Stimulated activated CD8-positive, alpha-beta memory T cell treated with anti-CD3 and anti-CD28 coated beads, Interleukin-15, amount 100 ng/mL, for 1 hour (primary cell): ENCODE measurements around the gene LMAN1L.
"Not testable (repeated sequence)": the region's sequence is repeated elsewhere in the genome, so short reads cannot be mapped to it uniquely, and the experiment has no call there.

ENCODE experiments used
- DNase-seq: peaks from one replicate; pipeline ENCODE4 v3.0.0-alpha.2; 2020; ENCODE audit warnings: low read depth

The LMAN1L gene

DNA sequence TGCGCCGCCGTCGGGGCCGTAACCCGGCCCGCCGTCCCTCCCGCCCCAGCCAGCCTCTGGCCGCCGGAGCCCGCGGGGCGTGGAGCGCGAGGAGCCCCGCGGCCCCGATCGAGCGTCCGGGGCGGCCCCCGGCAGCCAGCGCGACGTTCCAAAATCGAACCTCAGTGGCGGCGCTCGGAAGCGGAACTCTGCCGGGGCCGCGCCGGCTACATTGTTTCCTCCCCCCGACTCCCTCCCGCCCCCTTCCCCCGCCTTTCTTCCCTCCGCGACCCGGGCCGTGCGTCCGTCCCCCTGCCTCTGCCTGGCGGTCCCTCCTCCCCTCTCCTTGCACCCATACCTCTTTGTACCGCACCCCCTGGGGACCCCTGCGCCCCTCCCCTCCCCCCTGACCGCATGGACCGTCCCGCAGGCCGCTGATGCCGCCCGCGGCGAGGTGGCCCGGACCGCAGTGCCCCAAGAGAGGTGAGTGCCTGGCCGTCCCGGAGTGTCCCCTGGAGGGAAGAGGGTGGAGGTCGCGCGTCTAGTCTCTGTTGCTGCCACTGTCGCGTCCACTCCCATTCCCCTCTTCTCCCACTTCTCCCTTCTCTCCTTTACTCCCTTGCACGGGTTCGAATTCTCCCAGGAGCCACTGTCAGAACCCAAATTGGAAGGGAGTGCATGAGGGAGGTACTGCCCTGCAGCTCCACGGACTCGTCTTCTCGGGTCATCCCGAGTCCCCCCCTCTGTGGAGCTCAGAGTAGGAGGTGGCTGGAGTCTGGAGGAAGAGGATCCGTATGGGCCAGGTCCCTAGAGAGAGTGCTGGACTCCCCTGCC, 30.2 kb upstream of the LMAN1L start:
- DNase-seq, result no peak

DNA sequence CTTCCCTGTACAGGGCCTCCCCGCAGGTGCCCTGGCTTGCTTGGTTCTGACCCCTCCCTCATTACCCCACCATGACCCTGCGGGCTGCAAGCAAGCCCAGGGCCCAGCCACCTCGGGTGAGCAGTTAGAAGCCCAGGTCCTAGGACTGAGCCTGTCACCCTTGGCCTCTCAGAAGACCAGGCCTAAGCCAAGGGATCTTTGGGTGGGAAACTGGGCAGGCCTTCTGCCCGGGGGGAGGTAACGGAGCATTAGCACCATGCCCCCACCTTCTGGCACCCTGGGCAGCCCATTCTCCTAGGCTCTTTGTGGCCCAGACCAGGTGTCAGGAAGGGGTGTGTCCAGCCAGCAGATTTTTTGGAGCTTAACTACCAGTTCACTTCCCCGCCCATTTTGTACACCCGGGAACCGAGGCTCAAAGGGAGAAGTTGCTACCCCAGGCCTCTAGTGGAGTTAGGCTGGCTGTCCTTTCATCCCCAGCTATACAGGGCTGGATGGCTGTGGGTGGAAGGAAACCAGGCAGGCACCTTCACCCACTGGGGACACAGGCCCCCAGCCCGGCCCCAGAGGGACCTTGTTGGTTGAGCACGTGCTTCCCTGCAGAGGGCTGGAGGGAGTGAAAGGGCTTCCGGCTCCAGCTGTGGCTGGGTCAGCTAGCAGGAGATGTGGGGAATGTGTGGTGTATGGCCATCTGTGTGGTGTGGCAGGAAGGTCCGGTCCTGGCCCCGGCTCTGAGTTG, 29.4 kb upstream of the LMAN1L start:
- no peak for DNase-seq

DNA sequence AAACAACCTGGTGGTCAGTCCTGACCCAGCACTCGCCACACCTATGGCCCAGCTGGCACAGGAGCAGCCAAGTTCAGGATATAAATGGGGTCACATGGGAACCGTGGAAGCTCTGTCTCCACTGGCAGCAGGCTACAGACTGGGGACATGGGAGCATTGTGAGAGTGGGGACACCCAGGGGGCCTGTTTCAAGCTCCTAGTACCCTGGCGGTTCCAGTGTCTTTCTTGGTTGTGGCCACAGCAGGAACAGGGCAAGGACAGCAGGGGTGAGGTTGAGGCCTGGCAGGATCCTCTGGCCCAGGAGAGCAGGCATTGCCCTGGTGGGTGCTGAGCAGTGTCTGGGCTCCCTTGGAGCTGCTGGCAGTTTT, 28.8 kb upstream of the LMAN1L start:
- DNase-seq, result no peak

- no peak for DNase-seq
Observed at GRCh38 chr15:74784426-74785193, 28.0 kb upstream of the LMAN1L start.

- DNase-seq, result no peak
Observed at GRCh38 chr15:74785194-74786032, 27.2 kb upstream of the LMAN1L start.

GRCh38 chr15:74786081-74786480, 26.6 kb upstream of the LMAN1L start:
- not testable (repeated sequence) for DNase-seq

DNA sequence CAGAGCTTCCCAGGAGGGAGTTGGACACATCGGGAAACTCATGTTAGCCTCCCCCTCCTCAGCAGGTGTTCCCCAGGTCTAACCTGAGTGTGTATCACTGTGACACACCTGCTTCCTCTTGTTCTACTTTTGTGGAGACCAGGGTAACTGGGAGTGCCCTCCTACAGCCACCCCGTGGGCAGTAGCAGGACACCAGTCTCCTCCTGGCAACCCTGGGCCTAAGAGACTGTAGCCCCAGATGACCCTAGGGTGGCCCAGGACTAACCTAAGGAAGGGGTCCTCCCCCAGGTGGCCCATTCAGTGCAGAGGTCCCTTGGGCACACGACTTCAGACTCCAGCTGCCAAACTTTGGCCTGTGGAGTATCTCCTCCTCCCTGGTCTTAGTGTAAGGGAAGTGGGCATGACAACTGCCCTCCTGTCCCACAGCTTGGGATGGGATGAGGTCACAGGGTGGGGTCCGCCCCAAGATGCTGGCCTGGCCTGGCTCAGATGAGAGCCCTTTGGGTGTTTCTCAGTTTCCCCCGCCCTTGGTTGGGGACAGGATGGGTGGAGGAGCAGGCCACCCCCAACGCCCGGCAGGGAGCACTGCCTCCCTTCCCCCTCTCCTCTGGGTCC, 26.0 kb upstream of the LMAN1L start:
- DNase-seq, result no peak

GRCh38 chr15:74787251-74788041, 25.2 kb upstream of the LMAN1L start:
- DNase-seq, result peak; percentile 78

- DNase-seq, result no peak
Observed at GRCh38 chr15:74788042-74788682, 24.5 kb upstream of the LMAN1L start.

DNA sequence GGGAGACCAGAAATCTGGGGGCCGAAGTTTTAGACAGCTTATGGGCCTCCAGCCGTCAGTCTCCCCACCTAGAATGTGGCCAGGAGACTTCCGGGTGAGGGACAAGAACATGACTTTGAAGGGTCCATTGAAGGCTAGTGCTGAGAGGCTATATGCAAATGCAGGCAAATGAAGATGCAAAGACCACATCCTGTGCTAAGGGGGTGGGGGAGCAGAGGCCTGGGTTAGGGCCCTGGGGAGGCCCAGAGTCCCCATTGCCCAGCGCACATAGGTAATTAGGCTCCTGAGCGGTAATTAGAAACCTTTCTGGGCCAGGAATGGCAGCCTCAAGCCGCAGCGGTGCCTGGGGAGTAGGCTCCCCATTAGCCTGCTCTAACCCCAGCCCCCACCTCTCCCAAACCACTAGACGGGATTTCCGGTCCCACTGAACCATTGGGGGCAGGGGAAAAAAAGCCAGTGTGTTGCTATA, 23.9 kb upstream of the LMAN1L start:
- DNase-seq, result no peak

GRCh38 chr15:74789171-74789631, 23.4 kb upstream of the LMAN1L start:
- no peak for DNase-seq

DNA sequence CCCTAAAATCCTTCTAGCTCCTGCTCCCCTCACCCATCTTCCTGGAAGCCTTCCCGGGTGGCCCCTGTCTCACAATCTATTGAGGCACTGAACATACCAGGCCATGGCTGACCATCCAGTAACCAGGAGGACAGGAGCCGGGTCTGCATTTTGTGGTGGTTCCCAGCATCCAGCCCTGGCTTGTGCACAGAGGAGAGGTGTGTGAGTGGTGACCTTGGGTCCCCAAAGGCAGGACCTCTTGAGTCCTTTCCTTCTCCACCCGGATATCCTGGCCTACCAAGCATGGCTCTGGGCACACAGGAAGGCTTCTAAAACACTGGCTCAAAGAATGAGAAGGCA, 22.9 kb upstream of the LMAN1L start:
- no peak for DNase-seq

DNA sequence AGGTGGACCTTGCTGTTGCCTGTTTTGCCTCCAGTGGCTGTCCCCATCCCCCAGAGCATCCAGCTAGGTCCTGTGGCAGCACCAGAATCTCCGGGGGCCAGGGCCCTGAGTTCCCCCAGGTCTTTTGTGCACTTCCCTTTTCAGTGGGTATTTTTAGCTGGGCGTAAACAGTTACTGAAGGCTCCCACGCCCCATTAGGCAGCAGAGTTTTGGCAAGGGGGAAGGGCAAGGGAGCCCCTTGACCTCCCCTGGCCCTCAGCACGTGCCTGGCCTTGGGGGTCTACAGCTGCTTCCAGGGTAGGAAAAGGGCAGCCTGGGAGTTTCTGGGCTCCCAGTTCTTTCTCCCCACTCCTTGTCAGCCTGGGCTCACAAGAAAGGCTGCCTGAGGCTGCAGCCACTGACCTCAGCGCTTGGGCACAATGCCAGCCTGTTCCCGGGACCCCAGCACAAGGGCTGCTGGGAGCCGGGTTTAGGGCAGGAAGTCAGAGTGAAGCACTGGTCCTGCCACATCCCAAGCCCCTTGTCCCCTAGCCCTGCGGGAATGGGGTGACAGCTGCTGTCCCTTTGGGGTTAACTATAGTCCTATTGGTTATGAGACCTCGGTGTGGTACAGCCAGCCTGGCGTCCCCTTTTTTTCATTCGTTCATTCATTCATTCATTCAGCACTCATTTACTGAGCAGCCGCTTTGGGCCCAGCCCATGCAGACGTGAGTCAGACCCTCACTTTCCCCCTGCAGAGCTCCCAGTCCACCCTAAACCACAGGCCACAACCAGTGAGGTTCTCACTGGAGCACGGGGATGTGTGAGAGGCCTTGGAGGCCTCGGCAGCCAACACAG, 22.3 kb upstream of the LMAN1L start:
- no peak for DNase-seq

DNA sequence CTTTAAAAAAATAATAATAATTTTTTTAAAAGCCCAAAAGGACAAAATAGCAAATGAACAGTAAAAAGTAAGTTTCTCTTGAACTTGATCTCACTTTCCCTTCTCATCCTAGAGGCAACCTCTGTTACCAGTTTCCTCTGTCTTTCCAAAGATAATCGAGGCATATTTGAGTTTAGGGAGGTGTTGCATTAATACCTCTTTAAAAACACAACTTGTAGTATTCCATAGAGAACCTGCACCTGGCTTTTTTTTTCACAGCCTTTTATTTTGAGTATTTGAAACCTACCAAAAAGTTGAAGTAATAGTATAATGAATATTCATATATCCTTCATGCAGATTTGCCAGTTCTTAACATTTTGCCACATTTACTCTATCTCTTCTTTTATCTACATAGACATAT, 21.6 kb upstream of the LMAN1L start:
- DNase-seq, result no peak

GRCh38 chr15:74791667-74792066, 21.0 kb upstream of the LMAN1L start:
- DNase-seq, result no peak

- no peak for DNase-seq
Observed at GRCh38 chr15:74792227-74793016, 20.2 kb upstream of the LMAN1L start.

GRCh38 chr15:74793135-74794028, 19.3 kb upstream of the LMAN1L start:
- DNase-seq, result peak; percentile 63
